Activated T-cell treated with anti-CD3 and anti-CD28 coated beads for 1 hour (primary cell): ENCODE data around the gene SNAI3.

Experiments used
- DNase-seq: peaks from one replicate; pipeline ENCODE4 v3.0.0-alpha.2; 2020; ENCODE audit warnings: low read depth

Gene SNAI3

DNA sequence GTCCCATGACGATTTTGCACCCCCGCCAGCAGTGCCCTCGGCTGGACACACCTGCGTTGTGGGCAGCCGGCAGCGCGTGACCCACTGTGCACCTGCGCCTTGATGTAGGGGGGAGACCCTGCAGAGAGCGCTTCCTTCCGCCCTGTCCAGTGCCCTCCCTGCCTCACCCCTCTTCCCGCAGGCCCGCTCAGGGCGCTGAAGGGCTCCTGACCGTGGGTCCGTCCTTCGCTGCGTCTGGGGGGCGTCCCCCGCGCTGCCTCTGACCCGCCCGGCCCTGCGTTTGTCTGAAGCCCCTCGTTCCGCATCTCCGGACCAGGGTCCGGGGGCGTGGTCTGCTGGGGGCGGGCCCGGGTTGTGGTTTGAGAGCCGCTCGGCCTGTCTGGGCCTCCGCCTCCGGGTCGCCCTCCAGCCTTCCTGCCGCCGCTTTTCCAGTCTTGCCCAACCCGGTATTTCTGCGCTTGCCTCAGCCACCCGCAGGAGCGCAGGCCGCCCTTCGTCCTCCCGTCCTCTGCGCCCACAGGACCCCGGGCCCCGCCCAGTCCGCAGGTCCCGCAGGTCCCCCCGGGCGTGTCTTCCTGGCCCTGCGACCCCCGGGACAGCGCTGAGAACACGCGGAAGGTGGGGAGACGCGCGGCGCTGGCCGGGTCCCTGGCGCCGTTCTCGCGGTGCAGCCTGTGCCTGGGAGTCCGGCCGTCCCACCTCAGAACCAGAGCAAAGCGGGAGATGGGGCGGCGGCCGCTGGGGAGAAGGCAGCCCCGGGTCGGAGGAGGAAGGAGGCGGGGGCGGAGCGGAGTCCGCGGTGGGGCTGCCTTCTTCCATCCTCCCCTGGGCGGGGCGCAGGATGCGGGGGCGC, 51.9 kb downstream of the SNAI3 start:
- DNase-seq, result peak; percentile 50

DNA sequence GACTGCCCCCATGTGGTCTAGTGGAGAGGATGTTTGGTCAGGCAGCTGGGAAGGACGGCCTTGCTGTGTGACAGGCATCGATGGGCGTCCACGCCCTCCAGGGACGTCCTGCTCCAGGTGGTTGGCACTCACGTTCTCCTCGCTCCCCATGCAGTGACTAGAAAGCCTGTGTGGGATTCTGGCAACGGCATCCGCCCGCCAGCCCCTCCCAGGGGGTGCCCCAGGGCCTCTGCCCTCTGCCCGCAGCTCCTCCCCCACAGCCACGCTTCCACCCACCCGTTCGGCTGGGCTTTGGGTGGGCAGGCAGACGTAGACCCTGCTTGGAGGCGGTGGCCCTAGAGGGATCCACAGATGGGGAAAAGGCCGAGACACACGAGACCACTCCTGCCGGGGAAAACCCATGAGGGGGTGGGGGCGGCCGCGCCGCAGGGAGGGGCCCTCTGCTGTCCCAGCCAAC, 52.6 kb downstream of the SNAI3 start:
- DNase-seq, result no peak

DNA sequence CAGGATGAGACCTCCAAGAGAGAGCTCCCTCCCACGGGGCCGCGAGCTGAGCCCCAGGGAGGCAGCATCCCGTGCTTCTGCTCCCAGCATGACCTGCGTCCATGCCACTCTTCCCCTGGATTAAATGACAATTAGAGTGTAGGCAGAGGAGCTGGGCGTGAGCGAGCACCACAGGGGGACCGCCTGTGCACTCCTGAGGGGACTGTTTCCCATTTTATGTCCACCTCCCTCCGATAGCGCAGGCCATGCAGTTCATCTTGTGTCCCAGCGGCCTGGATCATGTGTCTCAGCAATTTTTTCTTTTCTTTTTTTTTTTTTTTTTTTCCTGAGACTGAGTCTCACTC, 53.7 kb downstream of the SNAI3 start:
- DNase-seq, result no peak

DNA sequence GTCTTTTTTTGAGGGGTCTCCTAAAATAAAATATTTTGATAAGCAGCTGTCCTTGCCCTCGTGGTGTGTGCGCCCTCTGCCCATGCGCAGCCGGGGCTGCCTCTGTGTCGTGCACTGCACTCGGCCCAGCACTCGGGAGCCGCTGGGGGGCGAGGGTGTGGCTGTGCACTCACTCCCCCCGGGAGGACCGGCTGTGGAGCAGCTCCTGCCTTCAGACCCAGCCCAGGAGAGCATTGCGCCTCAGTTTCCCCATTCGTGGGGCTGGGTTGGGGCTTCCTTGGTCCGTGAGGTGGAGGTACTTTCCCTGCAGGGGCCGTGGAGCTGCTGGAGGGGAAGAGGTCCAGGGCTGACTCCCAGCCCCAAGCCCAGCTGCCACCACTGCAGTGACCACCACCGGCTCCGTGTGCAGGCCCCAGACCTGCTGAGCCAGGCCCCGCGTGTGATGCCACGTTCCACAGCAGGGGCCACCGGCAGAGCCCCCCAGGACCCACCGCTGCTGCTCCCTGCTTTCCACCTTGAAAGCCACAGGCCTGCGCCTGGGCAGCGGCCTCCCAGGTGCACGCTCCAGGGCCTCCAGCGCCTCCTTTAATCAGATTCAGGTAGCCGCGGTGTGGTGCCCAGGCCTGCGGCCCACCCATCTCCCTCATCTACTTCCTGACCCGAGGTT, 54.3 kb downstream of the SNAI3 start:
- no peak for DNase-seq

DNA sequence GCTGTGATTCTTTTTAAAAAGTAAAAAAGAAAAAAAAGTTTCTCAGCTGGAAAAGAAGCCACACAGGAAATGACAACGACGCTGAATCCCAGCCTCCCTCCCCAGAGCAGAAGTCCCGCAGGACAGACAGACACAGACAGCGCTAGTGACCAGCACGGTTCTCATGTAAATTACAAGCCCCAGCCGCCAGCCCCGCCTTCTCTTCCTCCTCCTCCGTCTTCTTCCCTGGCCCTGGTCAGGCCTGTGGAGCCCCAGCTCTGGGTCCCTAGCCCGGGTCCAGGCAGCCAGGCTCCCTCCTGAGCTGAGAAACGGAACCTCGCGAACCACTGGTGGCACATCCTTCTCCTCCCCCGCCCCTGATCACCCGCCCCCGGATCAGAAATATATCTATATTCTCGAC, 54.9 kb downstream of the SNAI3 start:
- no peak for DNase-seq

DNA sequence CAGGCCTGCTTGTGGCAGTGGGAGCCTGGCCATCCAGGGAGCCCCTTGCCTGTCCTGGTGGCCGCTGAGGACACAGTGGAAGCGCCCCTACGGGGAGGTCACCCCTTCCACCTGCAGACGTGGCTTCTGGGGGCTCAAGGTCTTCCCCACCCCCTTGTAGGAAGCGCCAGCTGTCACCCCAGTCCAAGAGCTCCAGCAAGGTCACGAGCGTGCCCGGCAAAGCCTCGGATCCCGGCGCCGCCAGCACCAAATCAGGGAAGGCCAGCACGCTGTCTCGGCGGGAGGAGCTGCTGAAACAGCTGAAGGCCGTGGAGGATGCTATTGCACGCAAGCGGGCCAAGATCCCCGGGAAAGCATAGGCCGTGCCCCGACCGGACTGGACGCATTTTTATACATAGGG, 55.4 kb downstream of the SNAI3 start:
- DNase-seq, result no peak

DNA sequence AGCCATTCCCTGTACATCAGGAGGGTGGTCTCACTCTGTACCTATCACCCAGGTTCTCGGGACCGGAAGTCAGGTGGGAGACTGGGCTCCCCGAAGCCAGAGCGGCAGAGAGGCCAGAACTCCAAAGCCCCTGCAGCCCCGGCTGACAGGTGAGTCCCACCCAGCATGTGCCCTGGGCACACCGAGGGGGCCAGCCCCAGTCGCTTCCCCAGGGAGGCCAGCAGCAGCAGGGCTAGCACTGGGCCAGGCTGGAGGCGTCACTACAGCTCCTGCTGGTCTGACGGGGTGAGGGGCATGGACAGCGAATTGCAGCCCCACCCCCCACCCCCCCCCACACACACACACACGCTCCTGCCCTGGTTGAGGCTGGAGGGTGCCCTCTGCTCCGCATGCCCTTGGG, 55.9 kb downstream of the SNAI3 start:
- DNase-seq, result no peak

DNA sequence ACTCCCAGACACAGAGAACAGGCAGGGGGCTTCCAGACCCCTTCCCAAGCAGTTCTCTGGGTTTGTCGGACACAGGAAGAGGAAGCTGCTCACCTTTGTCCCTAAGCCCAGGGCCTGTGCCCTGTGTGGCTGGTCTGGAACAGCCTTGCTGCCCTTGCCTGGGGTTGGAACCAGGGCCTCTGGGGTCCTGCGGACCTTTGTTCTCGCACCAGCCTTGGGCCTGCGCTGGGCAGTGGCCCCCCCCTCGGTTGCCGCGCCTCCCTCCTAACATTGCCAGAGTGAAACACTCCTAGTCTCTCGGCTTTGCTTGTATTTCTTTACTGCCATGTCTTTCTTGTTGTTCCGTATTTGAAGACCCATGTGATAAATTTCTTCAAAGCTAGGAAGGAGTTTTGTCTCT, 56.5 kb downstream of the SNAI3 start:
- DNase-seq, result no peak

DNA sequence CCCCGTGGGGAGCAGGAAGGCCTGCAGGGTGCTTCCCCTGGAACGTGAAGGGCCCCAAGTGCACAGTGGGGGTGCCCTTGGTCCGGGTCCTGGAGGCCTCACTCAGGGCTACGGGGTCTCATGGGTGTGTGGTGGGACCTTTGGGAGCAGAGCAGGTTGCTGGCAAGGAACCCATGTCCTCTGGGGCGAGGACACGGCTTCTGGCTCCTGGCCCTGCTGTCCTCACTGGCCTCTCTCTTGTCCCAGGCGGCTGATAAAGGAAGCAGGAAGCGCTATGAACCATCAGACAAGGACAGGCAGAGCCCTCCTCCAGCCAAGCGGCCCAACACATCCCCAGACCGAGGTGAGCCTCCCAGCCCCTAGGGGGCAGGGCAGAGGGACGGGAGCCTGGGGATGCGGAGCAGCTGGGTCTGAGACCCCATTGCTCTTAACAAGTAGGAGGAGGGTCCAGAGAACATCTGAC, 57.8 kb downstream of the SNAI3 start:
- DNase-seq, result no peak
